Measurements from ENCODE around the gene MFAP1. TPM values are rescaled to one million over a fixed set of nuclear protein-coding genes. Genes with fewer than 3 reads are reported as not detected.
"Not testable (repeated sequence)": the region's sequence is repeated elsewhere in the genome, so short reads cannot be mapped to it uniquely, and the experiment has no call there.

The MFAP1 gene
- total RNA-seq, 1 donor from 2014 or later, result 28.6 TPM

DNA sequence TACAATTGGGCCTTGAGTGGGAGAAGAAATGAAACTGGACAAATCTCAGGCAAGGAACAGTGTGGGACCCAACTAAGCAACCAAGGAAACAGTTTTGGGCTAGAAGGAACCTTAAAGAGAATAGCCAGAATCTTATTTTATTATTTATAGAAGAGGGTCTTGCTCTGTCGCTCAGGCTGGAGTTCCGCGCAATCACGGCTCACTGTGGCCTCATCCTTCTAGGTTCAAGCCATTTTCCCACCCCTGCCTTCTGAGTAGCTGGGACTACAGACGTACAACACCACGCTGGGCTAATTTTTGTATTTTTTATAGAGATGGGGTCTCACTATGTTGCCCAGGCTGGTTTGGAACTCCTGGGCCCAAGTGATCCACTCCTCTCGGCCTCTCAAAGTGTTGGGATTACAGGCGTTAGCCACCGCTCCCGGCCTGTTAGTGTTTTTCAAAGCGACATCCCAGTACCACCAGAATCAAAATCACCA lies 1.6 kb upstream of the MFAP1 start:
- no peaks in the 10 kb centered on the region for H3K27me3 ChIP-seq (ENCODE audit: control insufficient read depth, insufficient read depth, low read length)
- H3K36me3 ChIP-seq (ENCODE audit: control insufficient read depth, insufficient read depth, low read length), result no peaks in the 10 kb centered on the region
- TF ChIP-seq CTCF (IDR thresholded peaks at IDR 0.05; ENCODE audit: insufficient read depth, low read length, poor library complexity, severe bottlenecking), result no peak
- no peak for DNase-seq (ENCODE audit: low read depth)
- peak overlapping the region; percentile 57 for H3K4me3 ChIP-seq (ENCODE audit: low read depth, low read length)

DNA sequence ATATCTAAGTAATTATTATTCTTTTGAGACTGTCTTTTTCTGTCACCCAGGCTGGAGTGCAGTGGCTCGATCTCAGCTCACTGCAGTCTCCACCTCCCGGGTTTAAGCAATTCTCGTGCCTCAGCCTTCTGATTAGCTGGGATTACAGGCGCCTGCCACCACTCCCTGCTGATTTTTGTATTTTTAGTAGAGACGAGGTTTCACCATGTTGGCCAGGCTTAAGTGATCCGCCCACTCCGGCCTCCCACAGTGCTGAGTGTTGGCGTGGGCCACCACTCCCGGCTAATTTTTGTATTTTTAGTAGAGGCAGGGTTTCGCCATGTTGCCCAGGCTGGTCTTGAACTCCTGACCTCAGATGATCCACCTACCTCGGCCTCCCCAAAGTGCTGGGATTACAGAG lies 815 bp upstream of the MFAP1 start:
- not testable (repeated sequence) for DNase-seq (ENCODE audit: low read depth); H3K4me3 ChIP-seq (ENCODE audit: low read depth, low read length); H3K27me3 ChIP-seq (ENCODE audit: control insufficient read depth, insufficient read depth, low read length); H3K36me3 ChIP-seq (ENCODE audit: control insufficient read depth, insufficient read depth, low read length)

- TF ChIP-seq CTCF (IDR thresholded peaks at IDR 0.05; ENCODE audit: insufficient read depth, low read length, poor library complexity, severe bottlenecking), result no peak
- no peak overlapping the region for H3K4me3 ChIP-seq (ENCODE audit: low read depth, low read length)
Measured at GRCh38 chr15:43821505-43821904, 3.0 kb downstream of the MFAP1 start.

GRCh38 chr15:43815064-43815463 lies 9.4 kb downstream of the MFAP1 start:
- not testable (repeated sequence) for H3K27me3 ChIP-seq (ENCODE audit: control insufficient read depth, insufficient read depth, low read length); H3K4me3 ChIP-seq (ENCODE audit: low read depth, low read length); DNase-seq (ENCODE audit: low read depth); H3K36me3 ChIP-seq (ENCODE audit: control insufficient read depth, insufficient read depth, low read length)

More at GRCh38 chr15:43821505-43821904, 3.0 kb downstream of the MFAP1 start:
- H3K36me3 ChIP-seq (ENCODE audit: control insufficient read depth, insufficient read depth, low read length), result no peaks in the 10 kb centered on the region
- no peaks in the 10 kb centered on the region for H3K27me3 ChIP-seq (ENCODE audit: control insufficient read depth, insufficient read depth, low read length)
- no peak for DNase-seq (ENCODE audit: low read depth)

- H3K27me3 ChIP-seq (ENCODE audit: control insufficient read depth, insufficient read depth, low read length), result no peaks in the 10 kb centered on the region
- no peak for TF ChIP-seq CTCF (IDR thresholded peaks at IDR 0.05; ENCODE audit: insufficient read depth, low read length, poor library complexity, severe bottlenecking)
- no peak overlapping the region for H3K4me3 ChIP-seq (ENCODE audit: low read depth, low read length)
- H3K36me3 ChIP-seq (ENCODE audit: control insufficient read depth, insufficient read depth, low read length), result peaks cover 1% of the 10 kb centered on the region
- DNase-seq (ENCODE audit: low read depth), result no peak
Measured at GRCh38 chr15:43808960-43809678, 15.4 kb downstream of the MFAP1 start.

DNA sequence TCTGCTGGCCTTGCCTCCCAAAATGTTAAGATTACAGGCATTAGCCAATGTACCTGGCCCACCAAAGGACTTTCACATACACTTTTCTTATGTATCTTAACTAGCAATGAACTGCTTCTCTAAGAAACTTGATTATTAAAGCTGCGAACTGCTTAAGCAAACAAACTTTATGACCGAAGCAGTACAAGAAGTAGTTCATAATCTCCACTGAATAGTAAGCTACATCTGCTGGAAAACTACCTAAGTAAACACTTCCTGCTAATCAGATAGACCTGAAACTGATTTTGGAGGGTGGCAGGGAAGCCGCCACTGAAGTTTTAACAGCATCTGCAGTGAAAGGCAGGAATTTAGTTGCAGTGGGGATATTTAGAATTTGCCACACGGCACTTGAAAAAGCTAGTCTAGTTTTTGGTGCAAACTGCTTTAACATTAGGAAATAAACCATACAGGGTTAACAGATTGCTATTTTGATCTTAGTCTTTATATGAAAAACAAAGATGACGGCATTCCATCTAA lies 16.0 kb downstream of the MFAP1 start:
- no peak for DNase-seq (ENCODE audit: low read depth)
- H3K27me3 ChIP-seq (ENCODE audit: control insufficient read depth, insufficient read depth, low read length), result no peaks in the 10 kb centered on the region
- no peak for TF ChIP-seq CTCF (IDR thresholded peaks at IDR 0.05; ENCODE audit: insufficient read depth, low read length, poor library complexity, severe bottlenecking)
- peaks cover 1% of the 10 kb centered on the region for H3K36me3 ChIP-seq (ENCODE audit: control insufficient read depth, insufficient read depth, low read length)
- H3K4me3 ChIP-seq (ENCODE audit: low read depth, low read length), result no peak overlapping the region

- H3K36me3 ChIP-seq (ENCODE audit: control insufficient read depth, insufficient read depth, low read length); DNase-seq (ENCODE audit: low read depth); H3K27me3 ChIP-seq (ENCODE audit: control insufficient read depth, insufficient read depth, low read length); H3K4me3 ChIP-seq (ENCODE audit: low read depth, low read length): not testable (repeated sequence)
Measured at GRCh38 chr15:43802676-43803075, 21.8 kb downstream of the MFAP1 start.

Measured in kidney epithelial cell (primary cell).